Endothelial cell of umbilical vein (primary cell): ENCODE measurements around the gene RASGRF1.

Experiments used
- CTCF ChIP-seq, 2 donors: IDR thresholded peaks; 1 replicate in 1 of 2; 2 replicates in 1 of 2; pipeline ENCODE4 v1.5.1; 2011; ENCODE audit warnings: low read length in 2 of 2, mild to moderate bottlenecking in 2 of 2, moderate library complexity in 2 of 2, control low read depth in 1 of 2, inconsistent platforms in 1 of 2, low read depth in 1 of 2; ENCODE audit not compliant: insufficient read depth in 1 of 2; ENCODE audit errors: extremely low read depth in 1 of 2
- EZH2 ChIP-seq: IDR thresholded peaks from 2 replicates; pipeline ENCODE4 v1.6.1; 2012; ENCODE audit warnings: borderline replicate concordance, low read depth, mild to moderate bottlenecking, moderate library complexity, low read length, inconsistent platforms; ENCODE audit not compliant: severe bottlenecking
- JUN ChIP-seq: IDR thresholded peaks from 2 replicates; pipeline ENCODE4 v1.6.1; 2011; ENCODE audit warnings: borderline replicate concordance, low read depth; ENCODE audit not compliant: insufficient read length, insufficient read depth
- MYC ChIP-seq: IDR thresholded peaks from one replicate; pipeline ENCODE4 v1.6.1; 2011; ENCODE audit warnings: mild to moderate bottlenecking, low read depth, low read length
- POLR2A ChIP-seq: IDR thresholded peaks from 2 replicates; pipeline ENCODE4 v1.6.1; 2012; ENCODE audit warnings: low read depth, mild to moderate bottlenecking, control low read depth, low read length
- POLR2AphosphoS5 ChIP-seq: IDR thresholded peaks from 2 replicates; pipeline ENCODE4 v1.6.1; 2012; ENCODE audit warnings: low read depth, mild to moderate bottlenecking, control low read depth, low read length, moderate library complexity; ENCODE audit not compliant: insufficient read depth

- TF ChIP-seq POLR2A (no peak), CTCF (IDR thresholded peaks at IDR 0.05; ENCODE audit: extremely low read depth in 1 of 2, insufficient read depth in 1 of 2, low read depth in 1 of 2, low read length in 2 of 2) (no peak), POLR2AphosphoS5 (no peak), MYC (no peak), EZH2 (no peak), JUN (no peak)
Observed at GRCh38 chr15:79128556-79128955, 38.0 kb upstream of the RASGRF1 start.
